OCI-LY7 (cell line): ENCODE data around the gene VWA5B1. TPM values are rescaled to one million over a fixed set of nuclear protein-coding genes. Genes with fewer than 3 reads are reported as not detected.

ENCODE experiments used
- BruUV-seq: library from RNA; stranded (reverse); fragments of 400-500 nt; replicated peaks from 2 replicates; lab custom pipeline; 2021; lab: Mats Ljungman, UMichigan
- CTCF ChIA-PET: fragments of 300-600 bp; sonication (Branson Sonifier 250); formaldehyde crosslinking; loops from one replicate; lab custom pipeline; 2022; ENCODE audit warnings: antibody characterized with exemption; ENCODE audit not compliant: unreplicated experiment; lab: Charles Lee
- POLR2A ChIA-PET: fragments of 300-600 bp; sonication (Branson Sonifier 250); formaldehyde crosslinking; loops from one replicate; lab custom pipeline; 2022; ENCODE audit warnings: antibody characterized with exemption; lab: Charles Lee
- DNase-seq: peaks from one replicate; pipeline ENCODE4 v3.0.0-alpha.2; 2015; ENCODE audit warnings: low spot score
- H2AFZ ChIP-seq: fragments of 200-600 bp; sonication (generic), shearing (Covaris generic); 2 replicates; pipeline ENCODE4 v1.6.1; 2014; ENCODE audit warnings: mild to moderate bottlenecking, antibody characterized with exemption, low read length, moderate library complexity
- H3K27ac ChIP-seq: fragments of 200-600 bp; sonication (generic); 2 replicates; pipeline ENCODE4 v1.5.1; 2014; ENCODE audit warnings: mixed run types, low read depth, mild to moderate bottlenecking, moderate library complexity, low read length, inconsistent platforms; ENCODE audit not compliant: poor library complexity, severe bottlenecking
- H3K36me3 ChIP-seq: fragments of 200-600 bp; sonication (generic); 2 replicates; pipeline ENCODE4 v1.6.1; 2014; ENCODE audit warnings: mild to moderate bottlenecking, antibody characterized with exemption, low read length, moderate library complexity, mixed read lengths; ENCODE audit not compliant: insufficient read depth
- H3K4me1 ChIP-seq: fragments of 200-600 bp; sonication (generic); 2 replicates; pipeline ENCODE4 v1.5.1; 2014; ENCODE audit warnings: mild to moderate bottlenecking, low read length; ENCODE audit not compliant: insufficient read depth, poor library complexity, severe bottlenecking
- H3K4me2 ChIP-seq: fragments of 200-600 bp; sonication (generic); 2 replicates; pipeline ENCODE4 v1.6.1; 2014; ENCODE audit warnings: mild to moderate bottlenecking, low read length
- H3K4me3 ChIP-seq: fragments of 200-600 bp; sonication (generic); 2 replicates; pipeline ENCODE4 v1.5.1; 2014; ENCODE audit warnings: mild to moderate bottlenecking, low read depth, low read length; ENCODE audit not compliant: poor library complexity, severe bottlenecking
- H3K79me2 ChIP-seq: fragments of 200-600 bp; sonication (generic); 2 replicates; pipeline ENCODE4 v1.6.1; 2016; ENCODE audit warnings: low read depth, mild to moderate bottlenecking, low read length, moderate library complexity, mixed read lengths; ENCODE audit not compliant: insufficient read depth
- H3K9me2 ChIP-seq: fragments of 200-600 bp; sonication (generic); 2 replicates; pipeline ENCODE4 v1.6.1; 2016; ENCODE audit warnings: mild to moderate bottlenecking, low read length, mixed read lengths; ENCODE audit not compliant: insufficient read depth
- H3K9me3 ChIP-seq: fragments of 200-600 bp; sonication (generic); 2 replicates; pipeline ENCODE4 v1.6.1; 2014; ENCODE audit warnings: mild to moderate bottlenecking, mixed run types, low read length, mixed read lengths
- H4K20me1 ChIP-seq: fragments of 200-600 bp; sonication (generic); 2 replicates; pipeline ENCODE4 v1.6.1; 2014; ENCODE audit warnings: mild to moderate bottlenecking, antibody characterized with exemption, low read length, moderate library complexity, mixed read lengths; ENCODE audit not compliant: insufficient read depth
- CTCF ChIP-seq: fragments of 200-600 bp; sonication (generic); conservative IDR thresholded peaks from 2 replicates; pipeline ENCODE4 v1.5.1; 2014; ENCODE audit warnings: mild to moderate bottlenecking, antibody characterized with exemption, low read length, moderate library complexity, mixed read lengths
- EZH2phosphoT487 ChIP-seq: fragments of 200-600 bp; sonication (generic); IDR thresholded peaks from 2 replicates; pipeline ENCODE4 v1.6.1; 2018; ENCODE audit warnings: low read depth, borderline replicate concordance, mild to moderate bottlenecking, mixed run types, antibody characterized with exemption, low read length, moderate library complexity, mixed read lengths
- intact Hi-C: fragments of 100-400 bp; cut with micrococcal nuclease; formaldehyde crosslinking; loops from one replicate; pipeline ENCODE4 v1.10.0; 2022; ENCODE audit not compliant: unreplicated experiment
- total RNA-seq, 2 experiments: library from RNA; depleted of rRNA in 1 of 2; stranded (reverse); fragments of >200 nt in 1 of 2; shearing (Covaris generic) in 1 of 2; gene quantifications; 2 replicates each; pipeline ENCODE4 v1.2.3, GENCODE V29; 2014 to 2022

The VWA5B1 gene
- total RNA-seq, 2 experiments from 2014 or later: 0.19 to 0.25 TPM

GRCh38 chr1:20324704-20325406, 34.2 kb downstream of the VWA5B1 start:
- Histone ChIP-seq H3K4me1 (peaks cover 51% of the 10 kb centered on the region), H3K4me3 (no peak overlapping the region), H3K27ac (no peak overlapping the region), H3K9me3 (no peaks in the 10 kb centered on the region), H3K36me3 (no peaks in the 10 kb centered on the region), H3K79me2 (no peaks in the 10 kb centered on the region), H3K9me2 (no peaks in the 10 kb centered on the region), H4K20me1 (no peaks in the 10 kb centered on the region), H3K4me2 (no peak overlapping the region), H2AFZ (no peak overlapping the region)
- intact Hi-C loops: no loop called here
- POLR2A ChIA-PET: interaction anchor here (0.6 to 1.9 kb wide), 7 partner anchors 7 to 146 kb away, joined by 3 to 7 read pairs (median 3); no protein-coding TSS in a partner anchor
- BruUV-seq: no TSS peak
- DNase-seq: no peak
- no peak for TF ChIP-seq CTCF
- no peak for TF ChIP-seq EZH2phosphoT487
- CTCF ChIA-PET: interaction anchor here (0.6 kb wide), 2 partner anchors 53 to 100 kb away, joined by 5 to 16 read pairs; no protein-coding TSS in a partner anchor

- Histone ChIP-seq H3K9me2 (no peaks in the 10 kb centered on the region), H2AFZ (no peak overlapping the region), H3K9me3 (no peaks in the 10 kb centered on the region), H3K36me3 (no peaks in the 10 kb centered on the region), H3K79me2 (no peaks in the 10 kb centered on the region), H3K27ac (no peak overlapping the region), H3K4me1 (peaks cover 45% of the 10 kb centered on the region), H3K4me3 (no peak overlapping the region), H3K4me2 (no peak overlapping the region), H4K20me1 (no peaks in the 10 kb centered on the region)
- ChIA-PET CTCF (no interaction called here), POLR2A (no interaction called here)
- no peak for DNase-seq
- BruUV-seq: no TSS peak
- TF ChIP-seq CTCF (no peak), EZH2phosphoT487 (no peak)
- intact Hi-C loops: no loop called here
Observed at GRCh38 chr1:20325407-20325843, 34.8 kb downstream of the VWA5B1 start.

- no TSS peak for BruUV-seq
- H3K4me2 ChIP-seq: no peak overlapping the region
- H3K9me2 ChIP-seq: no peaks in the 10 kb centered on the region
- no peak for TF ChIP-seq CTCF
- TF ChIP-seq EZH2phosphoT487: no peak
- H3K4me1 ChIP-seq: peaks cover 40% of the 10 kb centered on the region
- intact Hi-C loops: no loop called here
- H4K20me1 ChIP-seq: no peaks in the 10 kb centered on the region
- no peak overlapping the region for H3K4me3 ChIP-seq
- no peaks in the 10 kb centered on the region for H3K9me3 ChIP-seq
- H3K27ac ChIP-seq: no peak overlapping the region
- DNase-seq: no peak
- ChIA-PET POLR2A (no interaction called here), CTCF (no interaction called here)
- H2AFZ ChIP-seq: no peak overlapping the region
- H3K36me3 ChIP-seq: no peaks in the 10 kb centered on the region
- no peaks in the 10 kb centered on the region for H3K79me2 ChIP-seq
Observed at GRCh38 chr1:20325844-20326420, 35.3 kb downstream of the VWA5B1 start.
